ENCODE data around the gene ADGRB2. TPM values are rescaled to one million over a fixed set of nuclear protein-coding genes. Genes with fewer than 3 reads are reported as not detected.

The ADGRB2 gene
- total RNA-seq, 1 experiment from 2014 or later: 10.9 TPM

DNA sequence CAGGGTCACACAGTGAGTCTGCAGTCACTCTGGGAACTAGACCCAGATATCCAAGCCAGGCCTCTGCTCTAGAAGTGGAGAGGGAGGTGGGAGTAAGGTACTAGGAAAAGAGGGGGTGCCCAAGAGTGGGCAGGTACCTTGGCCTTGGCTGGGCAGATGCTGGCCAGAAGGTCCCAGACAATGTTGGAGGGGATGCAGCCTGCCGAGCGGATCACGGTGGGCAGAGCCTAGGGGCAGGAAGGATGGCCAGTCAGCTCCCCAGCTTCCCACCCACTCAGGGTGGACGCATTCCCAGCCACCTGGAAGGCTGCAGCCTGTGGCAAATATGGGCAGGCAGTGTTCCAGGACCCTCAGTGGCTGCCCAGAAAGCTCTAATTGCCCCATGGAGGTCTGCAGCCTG, 28.4 kb upstream of the ADGRB2 start:
- Histone ChIP-seq H2BK12ac (ENCODE audit: insufficient read length, low read depth, low read length) (no peak overlapping the region), H4K91ac (ENCODE audit: insufficient read length, low read depth, low read length) (no peak overlapping the region), H3K4me1 (ENCODE audit: insufficient read depth, low read length) (peaks cover 2% of the 10 kb centered on the region; the same call in 1 of the 2 replicates), H3K79me1 (ENCODE audit: insufficient read depth, low read depth, low read length, poor library complexity, severe bottlenecking) (no peaks in the 10 kb centered on the region), H3K9me3 (ENCODE audit: control insufficient read depth, low read depth, low read length) (no peaks in the 10 kb centered on the region), H4K5ac (ENCODE audit: insufficient read length, low read depth, low read length) (no peak overlapping the region), H3K23me2 (ENCODE audit: insufficient read length, low read depth, low read length, poor library complexity, severe bottlenecking) (peaks cover 6% of the 10 kb centered on the region), H3K79me2 (ENCODE audit: insufficient read depth, low read length) (no peaks in the 10 kb centered on the region), H3K56ac (ENCODE audit: insufficient read length, low read depth, low read length) (no peak overlapping the region), H2AK5ac (ENCODE audit: insufficient read length, low read length) (no peak overlapping the region), H2BK20ac (ENCODE audit: low read depth, low read length, poor library complexity, severe bottlenecking) (no peak overlapping the region), H4K20me1 (ENCODE audit: control insufficient read depth, insufficient read depth, insufficient read length) (no peaks in the 10 kb centered on the region), H3K23ac (ENCODE audit: insufficient read length, low read depth, low read length) (no peak overlapping the region), H3K14ac (ENCODE audit: insufficient read depth, low read length) (no peak overlapping the region), H3T11ph (ENCODE audit: low read length) (no peak overlapping the region), H2BK120ac (ENCODE audit: low read depth, low read length, poor library complexity, severe bottlenecking) (no peak overlapping the region), H3K27ac (ENCODE audit: insufficient read length, low read depth, low read length) (no peak overlapping the region), H2AFZ (ENCODE audit: low read length) (no peak overlapping the region), H3K4me2 (ENCODE audit: insufficient read depth, insufficient read length, low read length) (no peak overlapping the region), H3K9ac (ENCODE audit: extremely low read depth, insufficient read length, low read length) (no peak overlapping the region), H2BK5ac (ENCODE audit: insufficient read length, low read length) (no peak overlapping the region), H3K18ac (ENCODE audit: insufficient read length, low read depth, low read length) (no peak overlapping the region), H4K8ac (replicated peaks; ENCODE audit: insufficient read length, low read depth, low read length) (no peak overlapping the region), H2BK15ac (ENCODE audit: low read depth, low read length) (no peak overlapping the region), H3K27me3 (ENCODE audit: insufficient read depth, low read length) (no peaks in the 10 kb centered on the region), H3K4ac (ENCODE audit: low read depth, low read length) (no peak overlapping the region)
- H3K4me1 Mint-ChIP-seq: peaks cover 7 to 17% of the 10 kb centered on the region in 2 experiments
- H3K36me3 Mint-ChIP-seq (ENCODE audit: insufficient read depth in 1 of 3, low read depth in 3 of 3): no peaks in the 10 kb centered on the region
- H3K9me3 Mint-ChIP-seq: no peaks in the 10 kb centered on the region
- H3K27me3 Mint-ChIP-seq (ENCODE audit: low read depth): no peaks in the 10 kb centered on the region; the same call in none of the 2 replicates
- TF ChIP-seq CTCF (conservative IDR thresholded peaks at IDR 0.05): no peak
- peak overlapping the region in 1 of 3 experiments; percentile 48; a peak in 1 of 7 replicates for H3K27ac Mint-ChIP-seq
- no peak for DNase-seq
- no peak overlapping the region for H3K4me3 Mint-ChIP-seq
- no CpG with 5 or more reads among the region's 4 CpGs for WGBS (ENCODE audit: extremely low coverage, insufficient read length, low lambda C conversion rate)
